Measurements from ENCODE around the gene MED14.

The MED14 gene

GRCh38 chrX:40663078-40663740 is 72.1 kb downstream of the MED14 start:
- no peak for DNase-seq

- DNase-seq, result no peak
These were observed 73.9 kb downstream of the MED14 start for GRCh38 chrX:40661489-40661888.

GRCh38 chrX:40660381-40660780 is 75.0 kb downstream of the MED14 start:
- no peak for DNase-seq

GRCh38 chrX:40653535-40653934 is 81.8 kb downstream of the MED14 start:
- DNase-seq, result no peak

- no peak for DNase-seq
These were observed 82.7 kb downstream of the MED14 start for GRCh38 chrX:40652664-40653063.

- peak in 1 of 2 experiments; percentile 1 for DNase-seq
These were observed 83.6 kb downstream of the MED14 start for GRCh38 chrX:40651620-40652223.

GRCh38 chrX:40647307-40648197 is 87.8 kb downstream of the MED14 start, which contains the start of gene CXorf38:
Gene CXorf38 (minus strand): TSS chrX:40647561. CDS start chrX:40647520, 41 bp downstream.
- DNase-seq, result peak; percentile 74 to 78

- no peak for DNase-seq
These were observed 88.6 kb downstream of the MED14 start for GRCh38 chrX:40646489-40647306.

GRCh38 chrX:40644821-40645358 is 90.5 kb downstream of the MED14 start:
- no peak for DNase-seq

GRCh38 chrX:40644176-40644575 is 91.2 kb downstream of the MED14 start:
- no peak for DNase-seq

GRCh38 chrX:40637687-40638086 is 97.7 kb downstream of the MED14 start:
- DNase-seq, result no peak

- no peak for DNase-seq
These were observed 103.1 kb downstream of the MED14 start for GRCh38 chrX:40632199-40632598.

- no peak for DNase-seq
These were observed 106.8 kb downstream of the MED14 start for GRCh38 chrX:40628506-40628905.

- no peak for DNase-seq
These were observed 110.0 kb downstream of the MED14 start for GRCh38 chrX:40625294-40625693.

GRCh38 chrX:40623665-40624064 is 111.7 kb downstream of the MED14 start:
- no peak for DNase-seq

GRCh38 chrX:40623139-40623536 is 112.2 kb downstream of the MED14 start, which contains the start of gene MPC1L:
Gene MPC1L (plus strand): TSS chrX:40623428. CDS start chrX:40623566, 138 bp downstream.
- DNase-seq, result no peak

GRCh38 chrX:40622479-40623138 is 112.7 kb downstream of the MED14 start:
- DNase-seq, result no peak

GRCh38 chrX:40617566-40617965 is 117.8 kb downstream of the MED14 start:
- DNase-seq, result no peak

- no peak for DNase-seq
These were observed 119.4 kb downstream of the MED14 start for GRCh38 chrX:40615976-40616375.

GRCh38 chrX:40612511-40612910 is 122.8 kb downstream of the MED14 start:
- no peak for DNase-seq

GRCh38 chrX:40607381-40607780 is 128.0 kb downstream of the MED14 start:
- no peak for DNase-seq

GRCh38 chrX:40603446-40603845 is 131.9 kb downstream of the MED14 start:
- no peak for DNase-seq
